ENCODE results near the gene ARHGEF35.

The ARHGEF35 gene

GRCh38 chr7:144158861-144159260 is 36.8 kb downstream of the ARHGEF35 start:
- Mint-ChIP-seq H3K27ac (no peak overlapping the region), H3K9me3 (no peaks in the 10 kb centered on the region), H3K4me1 (ENCODE audit: low read depth in 2 of 2) (no peaks in the 10 kb centered on the region), H3K4me3 (no peak overlapping the region), H3K27me3 (peaks cover 4 to 43% of the 10 kb centered on the region in 2 donors), H3K36me3 (ENCODE audit: insufficient read depth) (no peaks in the 10 kb centered on the region)
- DNase-seq (no peak), ATAC-seq (replicated peaks) (no peak)

GRCh38 chr7:144148224-144148827 is 47.3 kb downstream of the ARHGEF35 start:
- no peaks in the 10 kb centered on the region for H3K36me3 Mint-ChIP-seq (ENCODE audit: insufficient read depth)
- no peaks in the 10 kb centered on the region for H3K4me1 Mint-ChIP-seq (ENCODE audit: low read depth in 2 of 2)
- peaks cover 0 to 23% of the 10 kb centered on the region in 2 donors for H3K27me3 Mint-ChIP-seq
- no peak overlapping the region for H3K27ac Mint-ChIP-seq
- DNase-seq (no peak), ATAC-seq (replicated peaks) (no peak)
- H3K9me3 Mint-ChIP-seq, result peaks cover 10 to 14% of the 10 kb centered on the region in 2 donors
- no peak overlapping the region for H3K4me3 Mint-ChIP-seq

- H3K27ac Mint-ChIP-seq, result no peak overlapping the region
- H3K9me3 Mint-ChIP-seq, result peaks cover 8 to 10% of the 10 kb centered on the region in 2 donors
- no peak for DNase-seq
These were observed 51.2 kb downstream of the ARHGEF35 start for GRCh38 chr7:144144426-144144825.

GRCh38 chr7:144142187-144142586 is 53.4 kb downstream of the ARHGEF35 start:
- H3K4me3 Mint-ChIP-seq, result no peak overlapping the region
- DNase-seq, result no peak
- H3K36me3 Mint-ChIP-seq (ENCODE audit: insufficient read depth), result no peaks in the 10 kb centered on the region
- peaks cover 10% of the 10 kb centered on the region in 2 donors for H3K27me3 Mint-ChIP-seq
- peaks cover 0 to 3% of the 10 kb centered on the region in 2 donors for H3K9me3 Mint-ChIP-seq
- no peak for ATAC-seq (replicated peaks)
- H3K4me1 Mint-ChIP-seq (ENCODE audit: low read depth in 2 of 2), result no peaks in the 10 kb centered on the region
- H3K27ac Mint-ChIP-seq, result no peak overlapping the region

More at GRCh38 chr7:144144426-144144825, 51.2 kb downstream of the ARHGEF35 start:
- no peaks in the 10 kb centered on the region for H3K36me3 Mint-ChIP-seq (ENCODE audit: insufficient read depth)
- H3K4me1 Mint-ChIP-seq (ENCODE audit: low read depth in 2 of 2), result no peaks in the 10 kb centered on the region
- no peak overlapping the region for H3K4me3 Mint-ChIP-seq
- H3K27me3 Mint-ChIP-seq, result peaks cover 10% of the 10 kb centered on the region in 2 donors
- ATAC-seq (replicated peaks), result no peak

GRCh38 chr7:144137501-144137900 is 58.1 kb downstream of the ARHGEF35 start:
- no peaks in the 10 kb centered on the region for H3K4me1 Mint-ChIP-seq (ENCODE audit: low read depth in 2 of 2)
- H3K27me3 Mint-ChIP-seq, result peaks cover 7 to 13% of the 10 kb centered on the region in 2 donors
- ATAC-seq (replicated peaks), result no peak
- no peak overlapping the region for H3K27ac Mint-ChIP-seq
- H3K36me3 Mint-ChIP-seq (ENCODE audit: insufficient read depth), result no peaks in the 10 kb centered on the region
- no peak for DNase-seq
- H3K4me3 Mint-ChIP-seq, result no peak overlapping the region
- no peaks in the 10 kb centered on the region for H3K9me3 Mint-ChIP-seq
